Stomach (tissue), 9 donors: ENCODE data around the gene WNT8A. TPM values are rescaled to one million over a fixed set of nuclear protein-coding genes. Genes with fewer than 3 reads are reported as not detected.
"Not testable (repeated sequence)": the region's sequence is repeated elsewhere in the genome, so short reads cannot be mapped to it uniquely, and the experiment has no call there.

ENCODE experiments used
- DNase-seq, 2 donors: peaks; one replicate each; pipeline versions ENCODE4 v3.0.0 to v3.0.0-alpha.2; 2013 to 2019
- H3K27ac ChIP-seq, 5 donors: fragments of 200-600 bp in 4 of 5; sonication (generic) in 4 of 5; one replicate each; pipeline ENCODE4 v1.5.1; 2013 to 2019; ENCODE audit warnings: mild to moderate bottlenecking in 1 of 5, moderate library complexity in 1 of 5
- H3K27me3 ChIP-seq, 3 donors: fragments of 200-600 bp; sonication (generic); one replicate each; pipeline ENCODE4 v1.5.1; 2017 to 2019; ENCODE audit warnings: mixed run types in 1 of 3
- H3K36me3 ChIP-seq, 4 donors: fragments of 200-600 bp; sonication (generic); 1 replicate in 3 of 4; 2 replicates in 1 of 4; pipeline ENCODE4 v1.5.1; 2016 to 2019
- H3K4me1 ChIP-seq, 4 donors: fragments of 200-600 bp; sonication (generic); one replicate each; pipeline ENCODE4 v1.5.1; 2016 to 2019
- H3K4me3 ChIP-seq, 4 donors: fragments of 200-600 bp; sonication (generic) in 3 of 4; one replicate each; pipeline ENCODE4 v1.5.1; 2016 to 2019; ENCODE audit warnings: mild to moderate bottlenecking in 1 of 4
- H3K9me3 ChIP-seq, 4 donors: fragments of 200-600 bp; sonication (generic); one replicate each; pipeline ENCODE4 v1.5.1; 2016 to 2019
- CTCF ChIP-seq, 7 experiments: fragments of 450-650 bp in 4 of 7; fragments of 200-600 bp in 3 of 7; sonication (generic) in 3 of 7; IDR thresholded peaks; one replicate each; pipeline ENCODE4 v1.5.1; 2016 to 2019; ENCODE audit warnings: antibody characterized with exemption in 7 of 7, control low read depth in 2 of 7, mild to moderate bottlenecking in 1 of 7
- EP300 ChIP-seq: sonication (generic); formaldehyde crosslinking; IDR thresholded peaks from one replicate; pipeline ENCODE4 v1.6.1; 2017; ENCODE audit warnings: antibody characterized with exemption
- POLR2A ChIP-seq, 4 donors: fragments of 450-650 bp; IDR thresholded peaks; one replicate each; pipeline ENCODE4 v1.6.1; 2016; ENCODE audit warnings: antibody characterized with exemption in 4 of 4, control low read depth in 2 of 4, mild to moderate bottlenecking in 1 of 4, moderate library complexity in 1 of 4
- POLR2AphosphoS5 ChIP-seq, 3 donors: sonication (generic); formaldehyde crosslinking; IDR thresholded peaks; one replicate each; pipeline ENCODE4 v1.6.1; 2016; ENCODE audit warnings: antibody characterized with exemption in 3 of 3
- WGBS, 5 donors: extraction: QIAGEN DNeasy Blood & Tissue Kit in 3 of 5; methylation state at CpG; one replicate each; pipeline versions ENCODE4 v1.1.5 to v1.1.7; 2013 to 2018; 5-methylcytosine and 5-hydroxymethylcytosine counted together
- intact Hi-C: fragments of 100-400 bp; cut with DNase I; formaldehyde crosslinking; loops from one replicate; pipeline ENCODE4 v1.15.1; 2023; ENCODE audit warnings: low total_unique reads
- polyA plus RNA-seq, 3 donors: library from polyadenylated mRNA; stranded (reverse); fragments of 200-250 nt; gene quantifications; one replicate each; pipeline ENCODE4 v1.2.3, GENCODE V29; 2013
- total RNA-seq, 5 donors: library from RNA; depleted of rRNA; stranded (reverse); fragments of >200 nt; gene quantifications; one replicate each; pipeline versions ENCODE4 v1.1.0 to v1.2.3, GENCODE V29; 2014 to 2016
- donor health status: healthy with polysubstance abuse.
- donor health status: Bipolar disorder and iron deficiency.
- donor health status: healthy.

The WNT8A gene
- total and polyA plus RNA-seq, 8 donors = not detected

- WGBS, 5 donors = 65 to 85% (median 82%) methylated on average over 1 of the region's 1 CpG
- H3K27me3 ChIP-seq = no peaks in the 10 kb centered on the region
- intact Hi-C loops = no loop called here
- H3K4me3 ChIP-seq = no peak overlapping the region
- no peak overlapping the region for H3K27ac ChIP-seq
- TF ChIP-seq POLR2A (IDR thresholded peaks at IDR 0.05) = no peak
- no peak for TF ChIP-seq POLR2AphosphoS5 (IDR thresholded peaks at IDR 0.05)
- TF ChIP-seq CTCF (IDR thresholded peaks at IDR 0.05) = no peak
- no peak for TF ChIP-seq EP300
- DNase-seq = no peak
- H3K36me3 ChIP-seq = no peaks in the 10 kb centered on the region
- H3K9me3 ChIP-seq = no peaks in the 10 kb centered on the region
- peaks cover 6 to 19% (median 12%) of the 10 kb centered on the region in 4 donors for H3K4me1 ChIP-seq
These were observed 45.8 kb upstream of the WNT8A start for GRCh38 chr5:138037907-138038633.

GRCh38 chr5:138038826-138039225 is 45.0 kb upstream of the WNT8A start:
- 52 to 81% (median 67%) methylated on average over 1 of the region's 1 CpG for WGBS, 5 donors
- Histone ChIP-seq H3K27me3 (no peaks in the 10 kb centered on the region), H3K4me3 (no peak overlapping the region), H3K27ac (no peak overlapping the region), H3K36me3 (no peaks in the 10 kb centered on the region), H3K4me1 (peaks cover under 1 to 13% (median 6%) of the 10 kb centered on the region in 4 donors), H3K9me3 (no peaks in the 10 kb centered on the region)
- no peak for DNase-seq
- TF ChIP-seq CTCF (IDR thresholded peaks at IDR 0.05) (no peak), EP300 (no peak), POLR2AphosphoS5 (IDR thresholded peaks at IDR 0.05) (no peak), POLR2A (IDR thresholded peaks at IDR 0.05) (no peak)
- intact Hi-C loops = no loop called here

GRCh38 chr5:138045283-138045682 is 38.5 kb upstream of the WNT8A start:
- intact Hi-C loops, H3K4me1 ChIP-seq: not testable (repeated sequence)
- 94 to 97% (median 95%) methylated on average over 3 of the region's 3 CpGs for WGBS, 5 donors

GRCh38 chr5:138051441-138052296 is 32.2 kb upstream of the WNT8A start:
- TF ChIP-seq EP300 = no peak
- TF ChIP-seq POLR2A (IDR thresholded peaks at IDR 0.05) = no peak
- no peak for TF ChIP-seq POLR2AphosphoS5 (IDR thresholded peaks at IDR 0.05)
- TF ChIP-seq CTCF (IDR thresholded peaks at IDR 0.05) = no peak
- H3K36me3 ChIP-seq = no peaks in the 10 kb centered on the region

More at GRCh38 chr5:138045283-138045682, 38.5 kb upstream of the WNT8A start:
- H3K27ac ChIP-seq, H3K27me3 ChIP-seq, H3K4me3 ChIP-seq, DNase-seq, H3K9me3 ChIP-seq, H3K36me3 ChIP-seq: not testable (repeated sequence)

GRCh38 chr5:138052718-138053117 is 31.1 kb upstream of the WNT8A start:
- intact Hi-C loops, DNase-seq: not testable (repeated sequence)

More at GRCh38 chr5:138051441-138052296, 32.2 kb upstream of the WNT8A start:
- Histone ChIP-seq H3K4me3 (no peak overlapping the region), H3K4me1 (peaks cover 0 to 11% (median 0%) of the 10 kb centered on the region in 4 donors), H3K27ac (no peak overlapping the region), H3K27me3 (peaks cover 0 to under 1% (median 0%) of the 10 kb centered on the region in 3 donors), H3K9me3 (no peaks in the 10 kb centered on the region)
- 35 to 53% (median 47%) methylated on average over 9 of the region's 9 CpGs for WGBS, 5 donors
- DNase-seq = peak in 1 of 2 donors; percentile 33
- intact Hi-C loops = no loop called here

More at GRCh38 chr5:138052718-138053117, 31.1 kb upstream of the WNT8A start:
- H3K36me3 ChIP-seq, H3K27me3 ChIP-seq, H3K27ac ChIP-seq, H3K4me3 ChIP-seq, H3K9me3 ChIP-seq: not testable (repeated sequence)
- 89 to 100% (median 96%) methylated on average over 1 of the region's 1 CpG for WGBS, 5 donors
- peaks cover 0 to 11% (median 0%) of the 10 kb centered on the region in 4 donors for H3K4me1 ChIP-seq
